Endothelial cell of umbilical vein (primary cell): Measurements from ENCODE around the gene PFKL. TPM values are rescaled to one million over a fixed set of nuclear protein-coding genes. Genes with fewer than 3 reads are reported as not detected.

Source experiments
- BruUV-seq: library from RNA; stranded (reverse); fragments of 400-500 nt; replicated peaks from 2 replicates; lab custom pipeline; 2021; lab: Mats Ljungman, UMichigan
- CTCF ChIA-PET: fragments of 300-600, 350-600 bp; sonication (Branson Sonifier 250); formaldehyde crosslinking; loops from one replicate; lab custom pipeline; 2021; ENCODE audit warnings: antibody characterized with exemption, inconsistent platforms; lab: Charles Lee
- POLR2A ChIA-PET: fragments of 300-600, 350-600 bp; sonication (Branson Sonifier 250); formaldehyde crosslinking; loops from one replicate; lab custom pipeline; 2021; ENCODE audit warnings: antibody characterized with exemption, inconsistent platforms; lab: Charles Lee
- DNase-seq: peaks from one replicate; pipeline ENCODE4 v3.0.0-alpha.2; 2011; ENCODE audit warnings: low read depth, low spot score
- FAIRE-seq: peaks from 2 replicates; lab custom pipeline; 2011; peaks lifted over from hg19 to GRCh38; lab: Jason Lieb, UNC
- H2AFZ ChIP-seq: 2 replicates; pipeline ENCODE4 v1.6.0; 2012; ENCODE audit warnings: low read depth, low read length, control low read depth, inconsistent platforms
- H3K27ac ChIP-seq: 2 replicates; pipeline ENCODE4 v1.5.1; 2011; ENCODE audit warnings: low read depth, mild to moderate bottlenecking, control low read depth, low read length, moderate library complexity; ENCODE audit not compliant: insufficient read depth
- H3K27me3 ChIP-seq, 2 experiments: 2 replicates each; pipeline versions ENCODE4 v1.6.0 to v1.6.1; 2011; ENCODE audit warnings: low read length in 2 of 2, mixed read lengths in 1 of 2; ENCODE audit not compliant: control insufficient read depth in 2 of 2, insufficient read depth in 2 of 2
- H3K36me3 ChIP-seq, 2 experiments: 2 replicates in 1 of 2; 3 replicates in 1 of 2; pipeline ENCODE4 v1.5.1; 2011; ENCODE audit warnings: low read length in 2 of 2, mild to moderate bottlenecking in 1 of 2, moderate library complexity in 1 of 2; ENCODE audit not compliant: control insufficient read depth in 2 of 2, insufficient read depth in 2 of 2; ENCODE audit errors: extremely low read depth in 1 of 2
- H3K4me1 ChIP-seq: 3 replicates; pipeline ENCODE4 v1.5.1; 2011; ENCODE audit warnings: mild to moderate bottlenecking, low read length; ENCODE audit not compliant: control insufficient read depth, insufficient read depth; ENCODE audit errors: extremely low read depth
- H3K4me2 ChIP-seq: 2 replicates; pipeline ENCODE4 v1.6.1; 2011; ENCODE audit warnings: low read length, control low read depth, mixed read lengths; ENCODE audit not compliant: insufficient read depth
- H3K4me3 ChIP-seq, 3 experiments: fragments of 200-600 bp in 1 of 3; sonication (generic), shearing (Covaris generic) in 1 of 3; replicated peaks in 1 of 3; 2 replicates each; pipeline ENCODE4 v1.5.1; 2011 to 2016; ENCODE audit warnings: control low read depth in 3 of 3, low read length in 3 of 3, mild to moderate bottlenecking in 2 of 3, inconsistent platforms in 1 of 3, low read depth in 1 of 3, moderate library complexity in 1 of 3; ENCODE audit not compliant: insufficient read depth in 1 of 3
- H3K79me2 ChIP-seq: 2 replicates; pipeline ENCODE4 v1.6.0; 2012; ENCODE audit warnings: low read length, inconsistent platforms; ENCODE audit not compliant: control insufficient read depth, insufficient read depth
- H3K9ac ChIP-seq: replicated peaks from 2 replicates; pipeline ENCODE3; 2011; ENCODE audit warnings: low read length, control low read depth; ENCODE audit not compliant: insufficient read depth; ENCODE audit errors: extremely low read depth
- H3K9me1 ChIP-seq: replicated peaks from 3 replicates; pipeline ENCODE4 v1.6.0; 2011; ENCODE audit warnings: mild to moderate bottlenecking, low read length; ENCODE audit not compliant: control insufficient read depth, insufficient read depth; ENCODE audit errors: extremely low read depth
- H3K9me3 ChIP-seq: replicated peaks from 2 replicates; pipeline ENCODE4 v1.5.1; 2012; ENCODE audit warnings: low read length, inconsistent platforms; ENCODE audit not compliant: control insufficient read depth, insufficient read depth
- H4K20me1 ChIP-seq: replicated peaks from 2 replicates; pipeline ENCODE3; 2011; ENCODE audit warnings: mild to moderate bottlenecking, low read length; ENCODE audit not compliant: control insufficient read depth, insufficient read depth; ENCODE audit errors: extremely low read depth
- EZH2 ChIP-seq: IDR thresholded peaks from 2 replicates; pipeline ENCODE4 v1.6.1; 2012; ENCODE audit warnings: borderline replicate concordance, low read depth, mild to moderate bottlenecking, moderate library complexity, low read length, inconsistent platforms; ENCODE audit not compliant: severe bottlenecking
- FOS ChIP-seq: IDR thresholded peaks from 2 replicates; pipeline ENCODE4 v1.6.1; 2011; ENCODE audit warnings: mild to moderate bottlenecking, low read length, moderate library complexity, borderline replicate concordance; ENCODE audit not compliant: insufficient read depth
- GATA2 ChIP-seq: IDR thresholded peaks from 2 replicates; pipeline ENCODE4 v1.7.0; 2011; ENCODE audit warnings: low read depth, mild to moderate bottlenecking, moderate library complexity, mixed read lengths, low read length; ENCODE audit not compliant: insufficient read length, insufficient read depth
- JUN ChIP-seq: IDR thresholded peaks from 2 replicates; pipeline ENCODE4 v1.6.1; 2011; ENCODE audit warnings: borderline replicate concordance, low read depth; ENCODE audit not compliant: insufficient read length, insufficient read depth
- MYC ChIP-seq: IDR thresholded peaks from one replicate; pipeline ENCODE4 v1.6.1; 2011; ENCODE audit warnings: mild to moderate bottlenecking, low read depth, low read length
- POLR2A ChIP-seq: IDR thresholded peaks from 2 replicates; pipeline ENCODE4 v1.6.1; 2012; ENCODE audit warnings: low read depth, mild to moderate bottlenecking, control low read depth, low read length
- POLR2AphosphoS5 ChIP-seq: IDR thresholded peaks from 2 replicates; pipeline ENCODE4 v1.6.1; 2012; ENCODE audit warnings: low read depth, mild to moderate bottlenecking, control low read depth, low read length, moderate library complexity; ENCODE audit not compliant: insufficient read depth
- dilution Hi-C: fragments of 300-500 bp; cut with MboI; formaldehyde crosslinking; loops from one replicate; pipeline ENCODE4 v1.15.0; 2019; ENCODE audit warnings: low sequenced_read_pairs; ENCODE audit not compliant: extremely low pct_ligation_motif_present
- intact Hi-C: fragments of 100-400 bp; cut with micrococcal nuclease; formaldehyde crosslinking; loops from one replicate; pipeline ENCODE4 v1.10.0; 2022
- polyA plus RNA-seq, 4 experiments: library from polyadenylated mRNA; depleted of rRNA in 3 of 4; stranded (reverse) in 3 of 4; unstranded in 1 of 4; fragments of >200 nt; gene quantifications; 2 replicates each; pipeline versions ENCODE4 v1.2.1 to v1.2.3, GENCODE V29; 2011 to 2012; ENCODE audit warnings: missing spikeins in 1 of 4
- total RNA-seq: library from RNA; stranded (reverse); gene quantifications from 2 replicates; pipeline ENCODE4 v1.2.3, GENCODE V29; 2021
- TF ChIP-seq, protein P1 (sequence below), 2 donors: IDR thresholded peaks; 1 replicate in 1 of 2; 2 replicates in 1 of 2; pipeline ENCODE4 v1.5.1; 2011; ENCODE audit warnings: low read length in 2 of 2, mild to moderate bottlenecking in 2 of 2, moderate library complexity in 2 of 2, control low read depth in 1 of 2, inconsistent platforms in 1 of 2, low read depth in 1 of 2; ENCODE audit not compliant: insufficient read depth in 1 of 2; ENCODE audit errors: extremely low read depth in 1 of 2
- TF ChIP-seq, protein P2 (sequence below): IDR thresholded peaks from 2 replicates; pipeline ENCODE4 v1.6.1; 2011; ENCODE audit not compliant: insufficient read depth, insufficient read length

Gene PFKL
- total and polyA plus RNA-seq, 2 donors (not counting 3 experiments of a cell fraction or from before 2014, with no cell fraction given), result 137 to 154 TPM

DNA sequence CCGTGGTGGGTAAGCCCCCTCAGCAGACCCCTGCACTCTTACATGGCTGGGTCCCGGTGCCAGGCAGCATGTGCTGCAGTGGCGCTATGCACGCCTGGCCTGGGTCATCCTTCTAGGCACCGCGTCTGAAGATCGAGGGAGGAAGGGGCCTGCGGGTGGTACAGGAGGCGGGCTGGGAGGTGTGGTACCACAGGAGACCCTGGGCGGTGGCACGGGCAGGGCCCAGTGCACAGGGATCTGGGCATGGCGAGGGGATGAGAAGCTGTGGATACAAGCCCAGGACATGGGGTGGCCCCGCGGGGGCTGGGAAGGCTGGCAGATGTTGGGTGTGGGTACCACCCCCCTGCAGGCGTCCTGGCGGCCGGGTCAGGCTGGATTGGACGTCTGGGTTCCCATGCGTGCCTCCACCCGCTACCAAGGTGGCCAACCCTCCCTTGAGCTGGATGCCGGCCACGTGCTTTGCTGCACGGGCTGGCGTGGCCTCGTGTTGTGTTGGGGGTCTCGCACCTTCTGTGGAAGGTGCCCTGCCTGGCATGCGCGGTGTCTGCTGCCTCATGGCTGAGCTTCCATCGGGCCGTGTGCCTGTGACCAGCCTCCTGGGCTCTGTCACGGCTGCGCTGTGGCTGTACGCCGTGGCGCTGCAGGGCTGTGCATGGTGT, 19.7 kb downstream of the PFKL start:
- H3K9me1 ChIP-seq, result no peaks in the 10 kb centered on the region
- H3K36me3 ChIP-seq, result peaks cover 2 to 56% of the 10 kb centered on the region in 2 experiments
- intact Hi-C loops, result no loop called here
- no peak overlapping the region for H3K4me3 ChIP-seq
- dilution Hi-C loops, result no loop called here
- H3K27me3 ChIP-seq, result no peaks in the 10 kb centered on the region
- H3K9me3 ChIP-seq, result no peaks in the 10 kb centered on the region
- BruUV-seq, result no TSS peak
- ChIA-PET POLR2A (no interaction called here), CTCF (interaction anchor here (1.0 kb wide), 1 partner anchor 22 kb away, joined by 3 read pairs; no protein-coding TSS in a partner anchor)
- H3K79me2 ChIP-seq, result no peaks in the 10 kb centered on the region
- no peak for DNase-seq
- TF ChIP-seq POLR2A, result no peak
- TF ChIP-seq, protein P1, sequence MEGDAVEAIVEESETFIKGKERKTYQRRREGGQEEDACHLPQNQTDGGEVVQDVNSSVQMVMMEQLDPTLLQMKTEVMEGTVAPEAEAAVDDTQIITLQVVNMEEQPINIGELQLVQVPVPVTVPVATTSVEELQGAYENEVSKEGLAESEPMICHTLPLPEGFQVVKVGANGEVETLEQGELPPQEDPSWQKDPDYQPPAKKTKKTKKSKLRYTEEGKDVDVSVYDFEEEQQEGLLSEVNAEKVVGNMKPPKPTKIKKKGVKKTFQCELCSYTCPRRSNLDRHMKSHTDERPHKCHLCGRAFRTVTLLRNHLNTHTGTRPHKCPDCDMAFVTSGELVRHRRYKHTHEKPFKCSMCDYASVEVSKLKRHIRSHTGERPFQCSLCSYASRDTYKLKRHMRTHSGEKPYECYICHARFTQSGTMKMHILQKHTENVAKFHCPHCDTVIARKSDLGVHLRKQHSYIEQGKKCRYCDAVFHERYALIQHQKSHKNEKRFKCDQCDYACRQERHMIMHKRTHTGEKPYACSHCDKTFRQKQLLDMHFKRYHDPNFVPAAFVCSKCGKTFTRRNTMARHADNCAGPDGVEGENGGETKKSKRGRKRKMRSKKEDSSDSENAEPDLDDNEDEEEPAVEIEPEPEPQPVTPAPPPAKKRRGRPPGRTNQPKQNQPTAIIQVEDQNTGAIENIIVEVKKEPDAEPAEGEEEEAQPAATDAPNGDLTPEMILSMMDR (IDR thresholded peaks at IDR 0.05; ENCODE audit: extremely low read depth in 1 of 2, insufficient read depth in 1 of 2, low read depth in 1 of 2, low read length in 2 of 2), result no peak
- no peak for TF ChIP-seq EZH2
- no peak for TF ChIP-seq POLR2AphosphoS5
- H3K27ac ChIP-seq, result no peak overlapping the region
- H3K4me2 ChIP-seq, result no peak overlapping the region
- H4K20me1 ChIP-seq, result no peaks in the 10 kb centered on the region
- FAIRE-seq, result no peak
- H2AFZ ChIP-seq, result no peak overlapping the region
- H3K9ac ChIP-seq, result no peak overlapping the region
- H3K4me1 ChIP-seq, result no peaks in the 10 kb centered on the region

DNA sequence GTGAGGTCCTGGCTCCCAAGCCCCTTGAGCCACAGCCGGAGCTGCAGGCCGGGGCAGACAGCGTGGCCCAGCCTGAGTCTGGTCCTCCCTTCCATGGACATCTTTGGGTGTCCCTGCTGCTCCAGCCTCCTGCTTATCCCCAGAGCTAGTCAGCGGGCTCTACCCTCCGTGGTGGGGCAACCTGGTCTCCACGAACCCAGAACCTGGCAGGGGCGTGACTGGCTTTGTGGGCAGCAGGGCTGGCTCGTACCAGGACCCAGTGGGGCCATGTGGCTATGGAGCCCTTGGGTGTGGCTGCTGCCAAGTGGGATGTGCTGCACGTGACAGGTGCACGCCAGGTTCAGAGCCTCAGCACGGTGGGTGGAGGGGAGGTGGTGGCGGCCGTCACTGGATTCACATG, 21.0 kb downstream of the PFKL start:
- dilution Hi-C loops, result no loop called here

More for the DNA sequence above, 21.0 kb downstream of the PFKL start:
- DNase-seq (no peak), FAIRE-seq (no peak)
- Histone ChIP-seq H3K27me3 (no peaks in the 10 kb centered on the region), H3K9ac (no peak overlapping the region), H3K27ac (no peak overlapping the region), H3K36me3 (peaks cover 7 to 52% of the 10 kb centered on the region in 2 experiments), H2AFZ (no peak overlapping the region), H3K9me1 (no peaks in the 10 kb centered on the region), H3K79me2 (no peaks in the 10 kb centered on the region), H3K9me3 (no peaks in the 10 kb centered on the region), H3K4me2 (no peak overlapping the region), H3K4me1 (no peaks in the 10 kb centered on the region), H4K20me1 (no peaks in the 10 kb centered on the region), H3K4me3 (no peak overlapping the region)
- TF ChIP-seq, protein P1 (IDR thresholded peaks at IDR 0.05; ENCODE audit: extremely low read depth in 1 of 2, insufficient read depth in 1 of 2, low read depth in 1 of 2, low read length in 2 of 2), result no peak
- no peak for TF ChIP-seq MYC
- TF ChIP-seq POLR2AphosphoS5, result no peak
- TF ChIP-seq POLR2A, result no peak
- TF ChIP-seq, protein P2, sequence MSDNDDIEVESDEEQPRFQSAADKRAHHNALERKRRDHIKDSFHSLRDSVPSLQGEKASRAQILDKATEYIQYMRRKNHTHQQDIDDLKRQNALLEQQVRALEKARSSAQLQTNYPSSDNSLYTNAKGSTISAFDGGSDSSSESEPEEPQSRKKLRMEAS, result no peak
- no peak for TF ChIP-seq EZH2
- no peak for TF ChIP-seq FOS
- TF ChIP-seq JUN, result no peak
- no peak for TF ChIP-seq GATA2
- intact Hi-C loops, result no loop called here
- ChIA-PET POLR2A (no interaction called here), CTCF (no interaction called here)
- no TSS peak for BruUV-seq
